HG03442 (cell line): Measurements from ENCODE around the gene SLC26A2.

Experiments
- ATAC-seq: cut with Tn5 transposase; IDR thresholded peaks from one replicate; pipeline ENCODE4 v1.9.1; 2021; ENCODE audit warnings: mild to moderate bottlenecking, moderate library complexity; ENCODE audit not compliant: unreplicated experiment

Gene SLC26A2

DNA sequence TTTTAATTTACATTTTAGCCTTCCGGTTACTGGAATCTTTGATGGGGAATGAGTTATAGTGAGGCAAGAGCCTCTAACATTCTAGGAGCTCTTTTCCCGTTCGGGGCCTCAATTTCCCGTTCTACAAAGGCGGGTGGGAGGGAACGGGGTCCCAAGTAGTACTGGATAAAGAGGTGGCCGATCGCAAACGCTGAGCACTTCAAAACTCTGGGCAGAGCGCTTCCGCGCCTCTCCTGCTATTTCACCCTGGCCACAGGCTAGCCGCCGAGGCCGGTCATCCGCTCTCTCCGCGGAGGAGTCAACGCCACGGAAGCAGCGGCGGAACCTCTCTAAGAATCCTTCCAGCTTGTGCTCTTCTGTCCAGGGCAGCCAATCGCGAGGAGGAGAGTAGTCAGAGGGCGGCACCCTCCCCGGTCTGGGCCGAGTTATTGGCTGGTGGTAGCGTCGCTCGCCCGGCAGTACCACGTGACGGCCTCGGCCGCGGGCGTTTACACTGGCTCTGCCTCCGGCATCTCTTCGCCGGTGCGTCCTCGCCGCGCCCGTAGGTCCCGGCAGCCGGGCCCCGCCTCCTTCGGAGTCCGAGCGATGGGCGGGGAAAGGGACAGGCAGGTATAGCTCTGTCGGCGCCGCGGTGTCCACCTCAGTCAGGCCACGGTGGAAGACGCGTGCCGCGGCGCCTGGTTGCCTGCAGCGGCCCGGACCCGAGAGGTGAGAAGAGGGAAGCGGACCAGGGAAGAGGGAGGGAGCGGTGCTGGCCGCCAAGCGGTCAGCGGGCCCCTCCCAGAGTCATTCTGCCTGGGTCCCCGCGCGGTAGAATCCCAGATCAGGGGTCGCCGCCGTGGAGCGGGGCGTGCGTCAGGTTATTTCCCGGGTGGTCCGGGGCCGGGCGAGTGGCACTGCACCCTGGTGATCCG lies at the start of gene SLC26A2:
Gene SLC26A2 (plus strand): TSS at position 487 of the 914 bp plus-strand sequence. CDS start 16,895 bp downstream, outside the sequence.
- peak; percentile 98 for ATAC-seq

DNA sequence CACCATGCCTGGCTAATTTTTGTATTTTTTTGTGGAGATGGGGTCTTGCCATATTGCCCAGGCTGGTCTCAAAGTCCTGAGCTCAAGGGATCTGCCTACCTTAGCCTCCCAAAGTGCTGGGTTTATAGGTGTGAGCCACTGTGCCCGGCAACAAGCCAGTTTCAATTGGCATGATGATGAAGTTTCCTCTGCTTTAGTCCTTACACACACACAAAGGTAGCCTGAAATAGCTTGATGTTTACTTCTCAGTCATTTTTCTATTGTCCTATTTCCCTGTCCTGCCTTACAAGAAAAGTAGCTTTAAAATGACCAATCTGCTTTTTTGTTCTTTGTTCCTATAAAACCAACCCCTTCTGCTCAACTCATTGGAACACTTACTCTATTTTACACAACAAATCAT lies 49.5 kb upstream of the SLC26A2 start:
- ATAC-seq: no peak

DNA sequence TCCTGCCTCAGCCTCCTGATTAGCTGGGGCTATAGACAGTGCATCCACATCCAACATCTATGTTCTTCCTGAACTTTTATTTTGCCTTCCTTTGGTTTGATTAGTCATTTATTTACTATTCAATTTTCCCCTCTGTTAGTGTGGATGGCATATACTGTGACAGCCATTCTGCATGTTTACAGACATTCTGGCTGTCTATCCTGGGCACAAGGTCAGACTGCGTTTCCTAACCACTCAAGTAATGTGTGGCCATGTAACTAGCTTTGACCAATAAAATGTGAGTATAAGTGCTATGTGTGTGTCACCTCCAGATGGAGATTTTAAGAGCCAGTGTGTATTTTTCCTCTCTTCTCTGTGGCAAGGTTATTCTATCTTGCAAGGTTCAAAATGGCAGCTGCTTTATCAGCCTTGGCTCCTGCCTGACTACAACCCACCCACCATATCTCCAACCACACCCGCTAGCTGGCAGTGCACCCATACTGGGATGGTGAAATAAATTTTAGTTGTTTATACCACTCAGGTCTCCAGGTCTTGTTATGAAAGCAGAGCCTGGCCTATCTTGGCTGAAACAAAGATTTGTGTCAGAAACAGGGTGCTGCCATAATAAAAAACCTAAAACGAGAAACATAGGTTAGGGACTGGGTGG lies 48.2 kb upstream of the SLC26A2 start:
- ATAC-seq: no peak

DNA sequence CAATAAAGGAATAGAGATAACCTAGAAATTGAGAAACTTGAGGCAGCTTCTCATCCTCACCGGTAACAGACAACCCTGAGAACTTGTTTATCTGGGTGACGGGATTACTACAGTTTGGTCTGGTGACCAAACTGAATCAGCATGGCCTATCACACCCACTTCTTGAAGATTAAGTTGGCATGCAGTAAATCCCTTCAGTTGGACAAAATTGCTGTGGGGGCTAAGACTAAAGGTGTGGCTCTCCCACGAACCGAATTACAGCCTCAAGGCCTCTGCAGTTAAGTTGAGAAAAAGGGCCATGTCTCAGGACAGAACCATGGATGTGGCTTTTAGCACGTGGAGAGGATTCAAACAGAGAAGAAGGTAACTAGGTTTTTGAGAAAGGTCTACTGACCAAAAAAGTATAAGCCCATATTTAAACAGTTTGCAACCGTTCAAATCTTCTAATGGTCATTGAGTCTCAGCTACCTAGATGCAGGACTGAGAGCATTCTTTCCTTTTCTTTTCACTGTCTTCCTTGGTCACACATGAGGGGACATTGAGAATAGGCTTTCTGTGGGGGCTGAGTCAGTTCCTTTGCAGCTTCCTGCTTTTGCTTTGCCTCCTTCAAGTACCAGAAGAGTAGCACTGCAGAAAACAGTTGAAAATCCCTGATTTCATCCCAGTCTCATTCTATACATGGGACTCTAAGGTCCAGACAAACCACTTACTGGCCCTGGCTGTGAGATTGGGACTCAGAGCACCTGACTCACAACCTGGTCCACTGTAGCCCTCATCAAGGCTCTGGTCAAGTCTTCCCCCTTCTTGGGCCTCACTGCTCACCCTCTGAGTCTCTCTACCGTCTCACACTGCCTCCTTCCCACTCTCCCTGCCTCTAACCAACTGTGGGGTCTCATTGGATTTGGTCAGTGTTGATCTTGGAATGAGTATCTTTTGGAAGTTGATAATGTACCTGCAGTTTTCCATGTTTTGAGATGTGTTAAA lies 46.8 kb upstream of the SLC26A2 start:
- no peak for ATAC-seq

DNA sequence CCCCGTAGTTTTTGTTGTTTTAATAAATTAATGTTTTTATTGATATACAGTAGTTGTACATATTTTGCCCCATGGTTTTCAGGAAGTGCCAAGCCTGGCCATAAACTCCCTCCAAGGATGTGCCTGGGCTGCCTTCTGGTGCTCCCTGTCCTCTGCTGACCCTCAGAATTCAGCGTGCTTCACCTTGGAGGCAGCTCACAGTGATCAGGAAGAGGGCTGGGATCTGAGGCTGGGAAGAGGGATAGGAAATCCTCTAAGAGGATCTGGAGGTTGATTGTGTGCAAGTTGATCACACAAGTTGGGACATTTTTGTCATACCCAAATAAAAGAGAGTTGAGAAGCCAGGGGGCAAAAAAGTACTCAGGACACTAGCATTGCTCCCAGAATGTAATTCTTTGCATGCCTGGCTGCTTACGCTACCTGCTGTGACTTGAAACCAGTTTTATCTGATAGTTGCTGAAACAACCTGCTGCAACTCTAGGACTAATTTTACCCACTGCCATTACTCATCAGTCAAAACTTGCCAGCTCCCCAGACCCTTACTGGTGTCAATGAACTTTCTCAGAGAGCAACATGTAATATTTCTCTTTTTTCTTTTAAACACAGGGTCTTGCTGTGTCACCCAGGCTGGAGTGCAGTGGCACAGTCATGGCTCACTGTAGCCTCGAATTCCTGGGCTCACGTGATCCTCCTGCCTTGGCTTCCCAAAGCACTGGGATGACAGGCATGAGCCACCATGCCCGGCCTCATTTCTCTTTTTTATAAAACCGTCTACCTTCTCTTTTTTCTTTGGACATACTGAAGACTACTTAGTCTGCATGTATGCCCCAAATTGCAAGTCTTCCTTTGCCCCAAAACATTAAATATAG lies 44.9 kb upstream of the SLC26A2 start:
- no peak for ATAC-seq

DNA sequence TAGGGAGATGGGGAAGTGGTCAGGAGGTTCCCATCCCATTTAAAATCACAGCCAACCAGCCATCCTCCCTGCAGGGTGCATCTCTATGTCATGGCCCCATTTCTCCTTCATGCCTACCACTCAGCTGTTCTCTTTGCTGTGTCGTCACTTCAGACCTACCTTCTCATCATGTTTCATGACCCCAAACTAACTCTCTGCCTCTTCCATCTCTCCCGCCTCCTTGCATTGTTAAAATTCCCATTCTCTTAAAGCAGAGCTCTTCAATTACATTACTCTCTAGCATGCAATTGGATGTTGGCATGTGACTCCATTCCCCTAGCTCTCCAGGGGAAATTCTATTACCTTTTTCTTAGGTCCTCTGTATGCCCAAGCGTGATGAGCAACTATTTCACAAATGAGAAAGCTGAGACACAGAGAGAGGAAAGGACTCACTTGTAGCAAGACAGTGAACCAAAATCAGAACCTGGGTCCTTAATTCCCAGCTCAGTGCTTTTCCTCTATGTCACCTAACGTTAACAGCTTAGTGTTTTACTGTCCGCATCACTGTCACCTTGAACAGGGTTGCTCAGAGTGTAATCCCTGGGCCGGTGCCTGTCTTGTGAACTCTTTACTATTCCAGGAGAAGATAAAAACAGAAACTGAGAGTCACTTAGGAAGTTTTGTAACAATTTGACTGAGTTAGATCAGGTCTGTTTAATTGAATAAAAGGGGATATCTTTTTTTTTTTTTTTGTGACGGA lies 44.1 kb upstream of the SLC26A2 start:
- ATAC-seq: no peak

DNA sequence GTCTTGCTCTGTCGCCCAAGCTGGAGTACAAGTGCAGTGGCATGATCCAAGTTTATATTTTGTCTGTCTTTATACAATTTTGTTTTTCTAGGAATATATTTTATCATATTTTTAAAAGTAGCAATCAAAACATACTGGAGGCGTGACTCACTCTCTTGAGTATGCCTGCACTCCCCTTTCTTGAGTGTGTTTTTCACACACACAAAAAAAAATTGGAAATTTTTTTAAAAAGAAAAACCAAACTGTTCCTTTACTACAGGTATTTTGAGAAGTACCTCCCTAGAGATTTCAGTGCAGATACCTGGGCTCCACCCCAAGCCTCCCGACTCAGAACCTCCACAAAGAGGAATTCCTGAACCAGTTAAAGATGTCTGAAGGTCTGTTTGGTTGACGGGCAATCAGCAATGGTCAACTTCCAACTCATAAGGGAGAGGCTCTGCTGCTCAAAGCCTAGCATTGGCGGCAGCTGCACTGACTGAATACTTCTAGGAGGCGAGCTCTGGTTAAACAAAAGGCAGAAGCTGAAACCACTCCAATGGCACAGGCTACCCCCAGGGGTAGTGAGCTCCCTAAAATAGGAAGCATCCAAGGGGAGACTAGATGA lies 43.4 kb upstream of the SLC26A2 start:
- ATAC-seq: no peak

DNA sequence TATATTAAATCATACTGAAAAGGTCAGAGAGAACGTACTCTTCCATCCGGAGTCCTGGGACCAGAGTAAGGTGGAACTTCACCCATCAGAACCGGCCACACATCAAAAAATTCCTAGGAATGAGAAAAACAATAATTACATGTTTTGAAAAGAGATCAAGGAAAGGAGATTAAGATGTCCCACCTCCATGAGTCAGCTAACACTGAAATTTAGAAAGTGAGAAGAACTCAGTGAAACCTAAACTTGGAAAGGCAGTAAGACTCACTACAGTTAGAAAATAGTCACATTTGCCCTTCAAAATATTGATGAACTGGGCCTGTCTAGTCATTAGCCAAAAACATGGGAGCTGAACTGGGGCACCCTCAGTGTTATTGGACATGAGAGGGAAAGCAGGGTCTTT lies 39.0 kb upstream of the SLC26A2 start:
- ATAC-seq: no peak

DNA sequence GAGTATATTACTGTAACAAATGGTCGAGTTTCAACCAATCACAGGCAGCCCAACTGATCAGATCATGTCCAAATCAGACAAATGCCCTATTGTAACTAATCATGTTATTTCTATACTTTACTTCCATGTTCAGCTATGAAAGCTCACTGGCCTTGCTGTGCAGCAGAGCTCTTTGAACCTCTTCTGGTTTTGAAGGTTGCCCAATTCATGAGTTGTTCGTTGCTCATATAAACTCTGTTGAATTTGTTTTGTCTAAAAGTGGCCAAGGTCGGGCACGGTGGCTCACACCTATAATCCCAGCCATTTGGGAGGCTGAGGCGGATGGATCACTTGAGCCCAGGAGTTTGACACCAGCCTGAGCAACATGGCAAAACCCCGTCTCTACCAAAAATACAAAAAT lies 37.6 kb upstream of the SLC26A2 start:
- ATAC-seq: no peak

DNA sequence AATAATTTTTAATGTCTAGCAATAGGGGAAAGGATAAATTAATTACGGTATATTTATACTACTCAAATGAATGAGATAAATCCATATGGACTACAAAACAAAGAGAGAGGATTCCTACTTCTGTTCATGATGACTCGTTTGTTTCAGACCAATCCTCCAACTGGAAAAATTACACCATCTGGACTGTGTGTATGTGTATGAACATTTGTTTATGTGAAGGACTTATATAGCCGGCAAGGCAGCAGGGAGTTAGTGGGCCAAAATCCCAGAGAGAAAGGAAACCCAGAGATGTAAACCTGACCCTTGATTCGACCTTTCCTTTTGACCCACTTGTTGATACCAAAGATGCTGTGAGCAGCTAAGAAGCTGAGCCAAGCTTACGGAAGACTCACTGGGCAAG lies 36.1 kb upstream of the SLC26A2 start:
- ATAC-seq: no peak

DNA sequence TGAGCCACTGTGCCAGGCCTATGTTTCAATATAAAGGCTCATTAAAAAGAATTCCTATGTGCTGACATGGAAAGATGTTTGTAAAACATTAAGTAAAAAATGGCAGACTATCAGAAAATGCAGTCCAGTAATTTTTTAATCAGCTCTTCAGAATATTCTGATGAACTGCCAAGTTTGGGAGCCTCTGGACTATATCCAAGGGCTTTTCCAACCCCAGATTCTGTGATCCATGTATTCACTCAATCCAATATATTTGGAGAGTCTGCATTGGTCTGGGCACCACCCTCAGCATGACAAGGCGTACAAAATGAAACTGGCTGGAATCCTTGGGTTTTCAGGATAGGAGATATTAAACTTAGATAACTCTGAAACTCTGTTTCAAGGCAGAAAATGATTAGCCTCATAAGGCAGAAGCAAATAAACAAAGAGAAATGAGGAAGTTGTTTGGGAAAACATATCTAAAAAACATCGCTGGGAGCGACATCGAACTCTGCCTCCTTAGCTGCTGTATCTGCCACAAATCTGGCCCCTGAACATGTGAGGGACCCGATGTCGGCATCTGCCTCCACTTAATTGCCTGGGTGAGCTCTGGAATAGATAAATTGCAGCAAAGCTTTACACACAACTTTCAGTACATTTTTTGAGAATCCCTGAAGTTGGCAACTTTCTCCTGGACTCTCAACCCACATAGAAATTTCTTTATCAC lies 30.4 kb upstream of the SLC26A2 start:
- no peak for ATAC-seq

DNA sequence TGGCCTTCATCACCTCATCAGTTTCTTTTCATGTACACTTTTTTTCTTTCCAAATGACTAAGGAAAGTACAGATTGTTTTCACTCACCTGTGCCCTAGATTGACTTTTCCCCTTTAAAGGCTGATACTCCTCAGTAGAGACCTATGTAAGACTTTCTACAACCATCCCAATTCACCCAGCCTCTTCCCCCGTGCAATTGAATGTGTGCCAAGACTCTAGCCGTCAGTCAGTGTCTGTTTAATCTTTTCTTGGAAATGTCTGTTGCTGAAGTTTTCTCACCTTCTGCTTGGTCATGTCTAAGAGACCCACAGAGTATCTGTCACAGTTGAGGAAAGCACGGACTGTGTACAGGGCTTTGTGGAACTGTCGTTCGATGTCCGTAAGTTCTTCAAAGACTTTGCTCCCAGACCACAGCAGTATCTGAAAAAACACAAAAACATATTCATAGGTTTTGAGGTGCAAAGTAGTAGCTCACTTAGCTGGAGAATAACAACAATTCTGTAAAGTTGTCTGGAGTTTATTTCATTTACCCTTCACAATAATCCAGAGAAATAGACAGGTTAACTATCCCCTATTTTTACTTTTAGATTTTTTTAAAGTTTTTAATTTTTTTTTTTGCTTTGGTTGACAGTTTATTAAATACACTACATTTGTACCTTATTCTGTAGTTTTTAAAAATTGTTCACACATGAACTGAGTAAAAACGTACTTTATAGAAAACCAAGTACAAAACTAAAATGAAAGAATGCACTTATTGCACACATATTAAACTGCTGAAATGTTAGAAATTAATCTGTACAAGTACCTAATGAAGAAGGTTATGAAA lies 29.6 kb upstream of the SLC26A2 start:
- ATAC-seq: no peak

DNA sequence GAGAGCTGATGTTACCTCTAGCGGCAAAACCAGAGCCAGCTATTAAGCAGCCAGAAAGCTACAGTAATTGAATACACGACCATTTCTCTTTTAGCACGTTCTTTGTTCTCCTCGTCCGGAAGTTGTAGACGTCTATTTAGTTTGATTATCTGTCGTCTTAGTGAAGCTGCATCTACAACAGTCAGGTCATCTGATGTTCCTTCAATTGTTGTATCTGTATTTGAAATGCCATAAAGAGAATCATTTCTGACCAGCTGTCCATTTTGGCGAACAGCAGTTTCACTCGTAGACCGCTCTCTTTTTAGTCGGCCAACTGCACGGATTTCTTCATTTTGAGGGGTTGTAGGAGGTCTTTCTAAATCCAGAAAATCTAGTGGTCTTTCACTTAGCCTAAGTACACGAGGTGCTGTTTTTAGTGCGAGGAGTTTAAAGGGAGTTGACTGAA lies 28.5 kb upstream of the SLC26A2 start:
- ATAC-seq: no peak

DNA sequence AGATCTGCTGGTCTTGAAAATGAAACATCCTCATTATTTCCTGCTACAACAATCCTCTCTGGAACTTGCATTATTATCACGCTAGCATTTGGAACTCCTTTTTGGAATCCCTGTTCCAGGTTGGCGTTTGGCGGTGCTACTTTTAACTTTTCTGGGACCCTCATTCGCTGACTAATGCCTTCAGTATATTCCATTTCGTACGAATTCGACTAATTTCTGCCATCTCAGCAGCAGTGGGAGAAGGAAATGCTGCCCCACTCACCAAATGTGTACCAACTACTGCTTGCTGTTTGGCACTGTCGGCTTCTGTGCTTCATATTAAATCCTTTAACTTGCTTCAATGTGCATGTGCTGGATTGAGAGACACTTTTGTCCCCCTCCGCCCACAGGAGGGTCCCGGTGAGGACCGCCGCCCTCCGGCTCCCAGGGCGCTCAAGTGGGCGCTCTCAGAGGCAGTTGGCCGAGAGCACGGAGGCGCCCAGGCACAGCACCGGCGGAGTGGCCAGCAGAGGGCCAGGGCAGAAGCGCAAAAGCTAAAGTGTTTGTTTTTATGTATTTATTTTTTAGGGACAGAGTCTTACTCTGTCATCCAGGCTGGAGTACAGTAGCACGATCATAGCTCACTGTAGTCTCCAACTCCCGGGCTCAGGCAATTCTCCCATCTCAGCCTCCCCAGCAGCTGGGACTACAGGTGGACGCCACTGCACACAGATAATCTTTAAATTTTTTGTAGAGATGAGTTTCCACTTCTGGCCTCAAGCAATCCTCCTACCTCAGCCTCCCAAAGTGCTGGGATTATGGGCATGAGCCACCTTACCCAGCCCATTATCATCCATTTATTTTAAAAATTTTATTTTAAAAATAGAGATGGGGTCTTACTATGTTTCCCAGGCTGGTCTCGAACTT lies 27.9 kb upstream of the SLC26A2 start:
- no peak for ATAC-seq

DNA sequence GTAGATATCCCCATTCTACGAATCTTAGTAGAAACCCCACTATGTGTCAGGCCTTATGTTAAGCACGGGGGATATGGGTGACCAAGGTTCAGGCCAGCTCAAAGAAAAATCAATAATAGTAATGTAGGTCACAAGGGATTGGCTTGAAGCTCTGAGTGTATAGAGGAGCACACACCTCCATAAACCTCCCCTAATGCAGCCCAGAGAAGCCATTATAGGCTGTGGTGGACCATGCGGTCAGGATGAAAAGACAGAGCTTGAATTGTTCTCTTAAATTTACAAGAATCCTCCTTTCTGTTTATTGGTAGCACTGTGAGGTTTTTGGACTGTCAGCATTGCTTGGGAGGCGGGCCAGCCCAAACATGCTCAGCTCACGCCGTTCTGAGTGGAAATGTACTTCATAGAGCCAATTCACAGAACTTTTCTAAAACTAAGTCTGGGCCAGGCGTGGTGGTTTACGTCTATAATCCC lies 25.1 kb upstream of the SLC26A2 start:
- ATAC-seq: no peak

DNA sequence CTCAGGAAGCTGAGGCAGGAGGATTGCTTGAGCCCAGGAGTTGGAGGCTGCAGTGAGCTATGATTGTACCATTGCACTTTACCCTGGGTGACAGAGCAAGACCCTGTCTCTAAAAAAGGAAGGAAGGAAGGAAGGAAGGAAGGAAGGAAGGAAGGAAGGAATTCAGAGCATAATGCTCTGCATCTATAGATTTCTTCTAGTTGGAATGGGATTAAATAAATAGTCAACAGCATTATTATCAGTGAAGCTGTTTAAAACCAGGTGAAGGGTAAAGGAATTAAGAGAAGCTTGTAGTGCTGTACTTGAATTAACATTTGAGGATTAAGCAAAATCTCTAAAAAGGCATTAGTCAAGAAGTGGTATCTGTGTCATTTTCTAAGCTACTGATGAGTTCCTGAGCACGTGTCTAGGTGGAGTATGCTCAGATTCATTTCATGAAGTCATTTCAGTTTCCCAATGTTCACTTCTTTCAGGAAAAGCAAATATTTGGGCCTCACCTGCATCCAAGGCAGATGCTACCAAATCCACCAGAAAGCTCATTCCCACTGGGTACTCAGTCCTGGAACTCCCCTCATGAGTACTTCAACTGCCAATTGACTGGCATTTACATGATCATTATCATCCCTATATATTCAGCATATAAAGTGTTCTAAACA lies 24.4 kb upstream of the SLC26A2 start:
- ATAC-seq: no peak
